ENCODE data around the gene IGHMBP2.

Gene IGHMBP2

GRCh38 chr11:68942751-68943271 is 39.1 kb downstream of the IGHMBP2 start:
- no peak overlapping the region for H2AFZ ChIP-seq (ENCODE audit: low read depth, low read length)
- TF ChIP-seq CTCF (IDR thresholded peaks at IDR 0.05; ENCODE audit: borderline replicate concordance, extremely low read depth, low read length, poor library complexity, severe bottlenecking) (no peak), EZH2 (IDR thresholded peaks at IDR 0.05; ENCODE audit: borderline replicate concordance, low read depth, low read length, severe bottlenecking) (no peak)
- H3K79me2 ChIP-seq (ENCODE audit: insufficient read depth, low read length) = no peaks in the 10 kb centered on the region
- H3K27me3 ChIP-seq (ENCODE audit: insufficient read depth, low read length, poor library complexity) = no peaks in the 10 kb centered on the region
- H4K20me1 ChIP-seq (ENCODE audit: insufficient read depth, low read length) = 0 out of 2 replicates have a peak, but pooled peaks cover 6% of the 10 kb centered on the region
- H3K9me3 ChIP-seq (ENCODE audit: insufficient read depth, low read length, severe bottlenecking) = no peaks in the 10 kb centered on the region
- no peak for ATAC-seq (ENCODE audit: insufficient read depth, low read depth)
- H3K4me2 ChIP-seq (ENCODE audit: insufficient read depth, low read length) = no peak overlapping the region
- no peak overlapping the region for H3K27ac ChIP-seq (ENCODE audit: low read length)
- H3K4me1 ChIP-seq (ENCODE audit: insufficient read depth, low read length) = no peaks in the 10 kb centered on the region
- no peak overlapping the region for H3K9ac ChIP-seq (ENCODE audit: low read depth, low read length)
- DNase-seq = no peak
- H3K36me3 ChIP-seq (ENCODE audit: insufficient read depth, low read length) = peaks cover 23% of the 10 kb centered on the region
- no peak overlapping the region for H3K4me3 ChIP-seq (ENCODE audit: low read depth in 1 of 2, low read length in 2 of 2)

GRCh38 chr11:68946416-68947090 is 42.9 kb downstream of the IGHMBP2 start:
- no peak overlapping the region for H3K4me2 ChIP-seq (ENCODE audit: insufficient read depth, low read length)
- no peak overlapping the region for H2AFZ ChIP-seq (ENCODE audit: low read depth, low read length)
- H3K79me2 ChIP-seq (ENCODE audit: insufficient read depth, low read length) = no peaks in the 10 kb centered on the region
- no peak overlapping the region for H3K27ac ChIP-seq (ENCODE audit: low read length)
- H3K27me3 ChIP-seq (ENCODE audit: insufficient read depth, low read length, poor library complexity) = no peaks in the 10 kb centered on the region
- DNase-seq = no peak
- no peak for TF ChIP-seq CTCF (IDR thresholded peaks at IDR 0.05; ENCODE audit: borderline replicate concordance, extremely low read depth, low read length, poor library complexity, severe bottlenecking)
- TF ChIP-seq EZH2 (IDR thresholded peaks at IDR 0.05; ENCODE audit: borderline replicate concordance, low read depth, low read length, severe bottlenecking) = no peak
- H3K36me3 ChIP-seq (ENCODE audit: insufficient read depth, low read length) = no peaks in the 10 kb centered on the region
- H4K20me1 ChIP-seq (ENCODE audit: insufficient read depth, low read length) = no peaks in the 10 kb centered on the region
- no peak overlapping the region for H3K9ac ChIP-seq (ENCODE audit: low read depth, low read length)
- ATAC-seq (ENCODE audit: insufficient read depth, low read depth) = no peak
- no peaks in the 10 kb centered on the region for H3K4me1 ChIP-seq (ENCODE audit: insufficient read depth, low read length)
- H3K9me3 ChIP-seq (ENCODE audit: insufficient read depth, low read length, severe bottlenecking) = no peaks in the 10 kb centered on the region
- H3K4me3 ChIP-seq (ENCODE audit: low read depth in 1 of 2, low read length in 2 of 2) = no peak overlapping the region

- Histone ChIP-seq H3K4me3 (ENCODE audit: low read depth in 1 of 2, low read length in 2 of 2) (no peak overlapping the region), H3K9ac (ENCODE audit: low read depth, low read length) (no peak overlapping the region), H3K79me2 (ENCODE audit: insufficient read depth, low read length) (no peaks in the 10 kb centered on the region), H3K4me2 (ENCODE audit: insufficient read depth, low read length) (no peak overlapping the region), H3K27me3 (ENCODE audit: insufficient read depth, low read length, poor library complexity) (no peaks in the 10 kb centered on the region), H2AFZ (ENCODE audit: low read depth, low read length) (no peak overlapping the region), H4K20me1 (ENCODE audit: insufficient read depth, low read length) (no peaks in the 10 kb centered on the region), H3K9me3 (ENCODE audit: insufficient read depth, low read length, severe bottlenecking) (no peaks in the 10 kb centered on the region), H3K4me1 (ENCODE audit: insufficient read depth, low read length) (no peaks in the 10 kb centered on the region), H3K36me3 (ENCODE audit: insufficient read depth, low read length) (no peaks in the 10 kb centered on the region), H3K27ac (ENCODE audit: low read length) (no peak overlapping the region)
- ATAC-seq (ENCODE audit: insufficient read depth, low read depth) (no peak), DNase-seq (no peak)
- TF ChIP-seq EZH2 (IDR thresholded peaks at IDR 0.05; ENCODE audit: borderline replicate concordance, low read depth, low read length, severe bottlenecking) (no peak), CTCF (IDR thresholded peaks at IDR 0.05; ENCODE audit: borderline replicate concordance, extremely low read depth, low read length, poor library complexity, severe bottlenecking) (no peak)
Observed at GRCh38 chr11:68947151-68947550, 43.5 kb downstream of the IGHMBP2 start.

All from DND-41 (cell line).